SK-N-SH (cell line): Measurements from ENCODE around the gene METTL1. TPM values are rescaled to one million over a fixed set of nuclear protein-coding genes. Genes with fewer than 3 reads are reported as not detected.

Experiments used
- CTCF ChIA-PET: fragments of 300-600, 350-600 bp; formaldehyde crosslinking; extraction: SDS; loops from one replicate; lab custom pipeline; 2021; lab: Yijun Ruan, JAX
- POLR2A ChIA-PET: fragments of 350-600 bp; sonication (Branson Sonifier 250); formaldehyde crosslinking; extraction: SDS; loops from one replicate; lab custom pipeline; 2020; ENCODE audit warnings: antibody characterized with exemption, inconsistent platforms; lab: Yijun Ruan, JAX
- DNase-seq: peaks from one replicate; pipeline ENCODE4 v3.0.0; 2012
- H2AFZ ChIP-seq: fragments of 200-600 bp; sonication (generic); 2 replicates; pipeline ENCODE4 v1.8.1; 2016; ENCODE audit warnings: antibody characterized with exemption, mild to moderate bottlenecking, low read depth
- H3F3A ChIP-seq: fragments of 200-600 bp; sonication (generic); replicated peaks from 2 replicates; pipeline ENCODE3; 2016; ENCODE audit warnings: antibody characterized with exemption, mild to moderate bottlenecking; ENCODE audit not compliant: insufficient read depth
- H3K27ac ChIP-seq, 2 experiments: fragments of 200-500 bp in 1 of 2; fragments of 200-600 bp in 1 of 2; sonication (Bioruptor generic) in 1 of 2; sonication (generic), shearing (Covaris generic) in 1 of 2; 2 replicates each; pipeline versions ENCODE4 v1.5.1 to v1.6.1; 2014 to 2016; ENCODE audit warnings: low read depth in 2 of 2, inconsistent platforms in 1 of 2, low read length in 1 of 2, mild to moderate bottlenecking in 1 of 2, mixed read lengths in 1 of 2
- H3K27me3 ChIP-seq: fragments of 200-600 bp; sonication (generic), shearing (Covaris generic); 2 replicates; pipeline ENCODE4 v1.6.1; 2016; ENCODE audit warnings: mixed run types; ENCODE audit not compliant: insufficient read depth
- H3K36me3 ChIP-seq, 2 experiments: fragments of 200-500 bp in 1 of 2; fragments of 200-600 bp in 1 of 2; sonication (Bioruptor generic) in 1 of 2; sonication (generic) in 1 of 2; replicated peaks in 1 of 2; 2 replicates each; pipeline versions ENCODE3 to v1.5.1; 2014 to 2016; ENCODE audit warnings: low read length in 1 of 2, mild to moderate bottlenecking in 1 of 2; ENCODE audit not compliant: insufficient read depth in 2 of 2, control insufficient read depth in 1 of 2
- H3K4me1 ChIP-seq, 2 experiments: fragments of 200-500 bp in 1 of 2; fragments of 200-600 bp in 1 of 2; sonication (Bioruptor generic) in 1 of 2; sonication (generic), shearing (Covaris generic) in 1 of 2; 2 replicates each; pipeline versions ENCODE4 v1.5.1 to v1.6.1; 2014 to 2016; ENCODE audit warnings: low read depth in 1 of 2, low read length in 1 of 2, mixed run types in 1 of 2; ENCODE audit not compliant: insufficient read depth in 2 of 2, control insufficient read depth in 1 of 2
- H3K4me2 ChIP-seq: fragments of 200-600 bp; sonication (generic), shearing (Covaris generic); 2 replicates; pipeline ENCODE4 v1.6.1; 2017; ENCODE audit warnings: mixed run types
- H3K4me3 ChIP-seq, 2 experiments: fragments of 200-500 bp in 1 of 2; fragments of 200-600 bp in 1 of 2; sonication (Bioruptor generic) in 1 of 2; sonication (generic), shearing (Covaris generic) in 1 of 2; 2 replicates each; pipeline versions ENCODE4 v1.5.1 to v1.8.1; 2014 to 2016; ENCODE audit warnings: low read depth in 2 of 2, inconsistent platforms in 1 of 2, low read length in 1 of 2, mild to moderate bottlenecking in 1 of 2, mixed read lengths in 1 of 2, moderate library complexity in 1 of 2
- H3K79me2 ChIP-seq: fragments of 200-600 bp; sonication (generic); 2 replicates; pipeline ENCODE4 v1.8.1; 2017; ENCODE audit warnings: mild to moderate bottlenecking; ENCODE audit not compliant: insufficient read depth
- H3K9ac ChIP-seq: fragments of 200-600 bp; sonication (generic); 2 replicates; pipeline ENCODE4 v1.6.1; 2017; ENCODE audit warnings: mixed run types
- H3K9me2 ChIP-seq: fragments of 200-600 bp; sonication (generic); 2 replicates; pipeline ENCODE4 v1.6.1; 2017; ENCODE audit warnings: mixed run types
- H3K9me3 ChIP-seq: fragments of 200-600 bp; sonication (generic); 2 replicates; pipeline ENCODE4 v1.6.1; 2017; ENCODE audit warnings: mixed run types, mild to moderate bottlenecking, moderate library complexity
- H4K20me1 ChIP-seq: fragments of 200-600 bp; sonication (generic); 2 replicates; pipeline ENCODE4 v1.6.1; 2017; ENCODE audit warnings: mild to moderate bottlenecking, mixed run types; ENCODE audit not compliant: insufficient read depth
- CHD2 ChIP-seq: fragments of 150-350 bp; IDR thresholded peaks from 2 replicates; pipeline ENCODE4 v1.6.1; 2018; ENCODE audit warnings: low read length; ENCODE audit not compliant: partially characterized antibody
- FOSL2 ChIP-seq: IDR thresholded peaks from 2 replicates; pipeline ENCODE4 v1.4.0; 2012; ENCODE audit warnings: low read depth, mild to moderate bottlenecking, moderate library complexity, borderline replicate concordance
- FOXJ3 ChIP-seq: sonication (generic); formaldehyde crosslinking; IDR thresholded peaks from 2 replicates; pipeline ENCODE4 v1.5.1; 2020; ENCODE audit warnings: mild to moderate bottlenecking, missing genetic modification reagents
- FOXM1 ChIP-seq: IDR thresholded peaks from 2 replicates; pipeline ENCODE4 v1.4.0; 2012; ENCODE audit warnings: low read depth, mild to moderate bottlenecking
- JUND ChIP-seq: IDR thresholded peaks from 2 replicates; pipeline ENCODE4 v1.4.0; 2012
- MEF2A ChIP-seq: IDR thresholded peaks from 2 replicates; pipeline ENCODE4 v1.4.0; 2012; ENCODE audit warnings: low read depth, borderline replicate concordance
- PBX3 ChIP-seq: IDR thresholded peaks from 2 replicates; pipeline ENCODE4; 2012
- REST ChIP-seq: IDR thresholded peaks from 2 replicates; pipeline ENCODE4 v1.6.1; 2012; ENCODE audit warnings: mild to moderate bottlenecking, low read depth, low read length, moderate library complexity
- RFX5 ChIP-seq: IDR thresholded peaks from 2 replicates; pipeline ENCODE4 v1.6.1; 2012; ENCODE audit warnings: mild to moderate bottlenecking, improper control_type of control experiment, low read length
- SIN3A ChIP-seq: IDR thresholded peaks from 2 replicates; pipeline ENCODE4 v1.6.1; 2012; ENCODE audit warnings: low read depth, mild to moderate bottlenecking, low read length, moderate library complexity, borderline replicate concordance
- TCF12 ChIP-seq: IDR thresholded peaks from 2 replicates; pipeline ENCODE4 v1.4.0; 2012
- TEAD4 ChIP-seq: IDR thresholded peaks from 2 replicates; pipeline ENCODE4 v1.4.0; 2012; ENCODE audit warnings: mild to moderate bottlenecking, borderline replicate concordance; ENCODE audit not compliant: insufficient read depth
- USF1 ChIP-seq: IDR thresholded peaks from 2 replicates; pipeline ENCODE4 v1.4.0; 2012; ENCODE audit warnings: low read depth, borderline replicate concordance
- polyA plus RNA-seq, 3 experiments: library from polyadenylated mRNA; depleted of rRNA; stranded (reverse); fragments of >200 nt; gene quantifications; 2 replicates each; pipeline ENCODE4 v1.2.3, GENCODE V29; 2012

The METTL1 gene
- polyA plus RNA-seq, 1 of the 3 experiments (the other 2 are of a cell fraction): 28.0 TPM

GRCh38 chr12:57767305-57767698 is 4.6 kb downstream of the METTL1 start:
- H3K4me1 ChIP-seq: peaks cover 3 to 33% of the 10 kb centered on the region in 2 experiments; a peak in 1 of 4 replicates
- peaks cover 6% of the 10 kb centered on the region for H3F3A ChIP-seq
- CTCF ChIA-PET: interaction anchor here (0.9 to 3.1 kb wide), 8 partner anchors 8 to 139 kb away, joined by 3 to 27 read pairs (median 4); no protein-coding TSS in a partner anchor
- TF ChIP-seq FOXJ3 (CRISPR knock-in tag) (no peak), FOSL2 (no peak), TEAD4 (no peak), FOXM1 (no peak), RFX5 (no peak), USF1 (no peak), SIN3A (no peak), JUND (no peak), CHD2 (no peak), PBX3 (no peak), TCF12 (no peak), REST (no peak), MEF2A (no peak)
- no peak overlapping the region for H3K4me2 ChIP-seq
- DNase-seq: no peak
- H3K27ac ChIP-seq: no peak overlapping the region
- H3K9me2 ChIP-seq: no peaks in the 10 kb centered on the region
- no peak overlapping the region for H3K9ac ChIP-seq
- peaks cover 5 to 19% of the 10 kb centered on the region in 2 experiments for H3K36me3 ChIP-seq
- H3K27me3 ChIP-seq: no peaks in the 10 kb centered on the region; the same call in 1 of the 2 replicates
- POLR2A ChIA-PET: interaction anchor here (0.6 to 2.0 kb wide), 2 partner anchors 11 to 1060 kb away, joined by 3 to 9 read pairs; no protein-coding TSS in a partner anchor
- no peaks in the 10 kb centered on the region for H4K20me1 ChIP-seq
- no peaks in the 10 kb centered on the region for H3K9me3 ChIP-seq
- H2AFZ ChIP-seq: no peak overlapping the region
- H3K79me2 ChIP-seq: peaks cover 13% of the 10 kb centered on the region; the same call in 1 of the 2 replicates
- no peak overlapping the region for H3K4me3 ChIP-seq
